ENCODE measurements around the gene DCAF6.

DNA sequence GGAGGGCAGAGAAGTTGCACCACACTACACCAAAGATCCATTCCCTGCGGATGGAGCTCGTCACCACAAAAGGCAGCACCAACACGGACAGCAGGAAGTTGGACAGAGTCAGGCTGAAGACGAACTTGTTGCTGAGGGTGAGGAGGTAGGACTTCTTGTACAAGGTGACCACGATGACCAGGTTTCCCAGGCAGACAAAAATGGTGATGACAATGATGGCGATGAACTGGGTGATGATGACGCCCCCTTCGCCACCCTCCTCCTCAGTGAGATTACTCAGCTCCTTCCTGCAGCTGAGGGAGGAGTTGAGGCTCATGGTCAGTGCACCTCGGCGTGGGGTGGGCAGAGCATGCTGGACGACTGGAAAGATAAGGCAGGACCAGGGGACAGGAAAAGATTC lies 168.1 kb downstream of the DCAF6 start:
- no peak for TF ChIP-seq POLR2A (IDR thresholded peaks at IDR 0.05)
- TF ChIP-seq, protein P1, sequence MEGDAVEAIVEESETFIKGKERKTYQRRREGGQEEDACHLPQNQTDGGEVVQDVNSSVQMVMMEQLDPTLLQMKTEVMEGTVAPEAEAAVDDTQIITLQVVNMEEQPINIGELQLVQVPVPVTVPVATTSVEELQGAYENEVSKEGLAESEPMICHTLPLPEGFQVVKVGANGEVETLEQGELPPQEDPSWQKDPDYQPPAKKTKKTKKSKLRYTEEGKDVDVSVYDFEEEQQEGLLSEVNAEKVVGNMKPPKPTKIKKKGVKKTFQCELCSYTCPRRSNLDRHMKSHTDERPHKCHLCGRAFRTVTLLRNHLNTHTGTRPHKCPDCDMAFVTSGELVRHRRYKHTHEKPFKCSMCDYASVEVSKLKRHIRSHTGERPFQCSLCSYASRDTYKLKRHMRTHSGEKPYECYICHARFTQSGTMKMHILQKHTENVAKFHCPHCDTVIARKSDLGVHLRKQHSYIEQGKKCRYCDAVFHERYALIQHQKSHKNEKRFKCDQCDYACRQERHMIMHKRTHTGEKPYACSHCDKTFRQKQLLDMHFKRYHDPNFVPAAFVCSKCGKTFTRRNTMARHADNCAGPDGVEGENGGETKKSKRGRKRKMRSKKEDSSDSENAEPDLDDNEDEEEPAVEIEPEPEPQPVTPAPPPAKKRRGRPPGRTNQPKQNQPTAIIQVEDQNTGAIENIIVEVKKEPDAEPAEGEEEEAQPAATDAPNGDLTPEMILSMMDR (IDR thresholded peaks at IDR 0.05) = no peak
